Loucy (cell line): ENCODE results near the gene CCL21.

ENCODE experiments used
- H2AFZ ChIP-seq: fragments of 200-600 bp; sonication (generic); 2 replicates; pipeline ENCODE4 v1.6.0; 2016; ENCODE audit warnings: antibody characterized with exemption, mild to moderate bottlenecking, low read length, moderate library complexity
- H3F3A ChIP-seq: fragments of 200-600 bp; 2 replicates; pipeline ENCODE4 v1.6.0; 2016; ENCODE audit warnings: antibody characterized with exemption, low read depth, mild to moderate bottlenecking
- H3K27me3 ChIP-seq: fragments of 200-600 bp; sonication (generic); 2 replicates; pipeline ENCODE4 v1.6.1; 2014; ENCODE audit warnings: low read length, mild to moderate bottlenecking; ENCODE audit not compliant: insufficient read depth, poor library complexity, severe bottlenecking
- H3K36me3 ChIP-seq: fragments of 200-600 bp; sonication (generic); 2 replicates; pipeline ENCODE4 v1.6.1; 2016; ENCODE audit warnings: low read length; ENCODE audit not compliant: insufficient read depth
- H3K4me1 ChIP-seq: fragments of 200-600 bp; sonication (generic); 2 replicates; pipeline ENCODE4 v1.5.1; 2014; ENCODE audit warnings: low read length, mild to moderate bottlenecking; ENCODE audit not compliant: insufficient read depth, poor library complexity, severe bottlenecking
- H3K4me2 ChIP-seq: fragments of 200-600 bp; sonication (generic); 2 replicates; pipeline ENCODE4 v1.6.0; 2014; ENCODE audit warnings: antibody characterized with exemption, low read length, low read depth, mild to moderate bottlenecking; ENCODE audit not compliant: poor library complexity, severe bottlenecking
- H3K4me3 ChIP-seq: fragments of 200-600 bp; sonication (generic); 2 replicates; pipeline ENCODE4 v1.5.1; 2014; ENCODE audit warnings: low read length, mild to moderate bottlenecking, mixed read lengths; ENCODE audit not compliant: poor library complexity, severe bottlenecking
- H3K79me2 ChIP-seq: fragments of 200-600 bp; sonication (generic); 2 replicates; pipeline ENCODE4 v1.6.1; 2014; ENCODE audit warnings: low read length; ENCODE audit not compliant: insufficient read depth
- H3K9ac ChIP-seq: fragments of 200-600 bp; sonication (generic); 2 replicates; pipeline ENCODE4 v1.6.0; 2014; ENCODE audit warnings: mild to moderate bottlenecking, low read depth, low read length, moderate library complexity; ENCODE audit not compliant: poor library complexity, severe bottlenecking
- H3K9me2 ChIP-seq: fragments of 200-600 bp; sonication (generic); replicated peaks from 2 replicates; pipeline ENCODE4 v1.6.1; 2016; ENCODE audit warnings: low read depth, low read length, mixed read lengths
- H3K9me3 ChIP-seq: fragments of 200-600 bp; sonication (generic); 2 replicates; pipeline ENCODE4 v1.6.1; 2014; ENCODE audit warnings: mild to moderate bottlenecking, antibody characterized with exemption, low read length, low read depth; ENCODE audit not compliant: insufficient read depth
- H4K20me1 ChIP-seq: fragments of 200-600 bp; sonication (generic); 2 replicates; pipeline ENCODE4 v1.6.0; 2014; ENCODE audit warnings: antibody characterized with exemption, low read length, mild to moderate bottlenecking; ENCODE audit not compliant: insufficient read depth, poor library complexity, severe bottlenecking
- EZH2phosphoT487 ChIP-seq: fragments of 200-600 bp; IDR thresholded peaks from 2 replicates; pipeline ENCODE4 v1.6.1; 2018; ENCODE audit warnings: antibody characterized with exemption, mild to moderate bottlenecking, moderate library complexity, borderline replicate concordance
- TF ChIP-seq, protein P1 (sequence below): fragments of 200-600 bp; sonication (generic); conservative IDR thresholded peaks from 2 replicates; pipeline ENCODE4 v1.5.1; 2014; ENCODE audit warnings: mild to moderate bottlenecking, antibody characterized with exemption, low read length

Gene CCL21

DNA sequence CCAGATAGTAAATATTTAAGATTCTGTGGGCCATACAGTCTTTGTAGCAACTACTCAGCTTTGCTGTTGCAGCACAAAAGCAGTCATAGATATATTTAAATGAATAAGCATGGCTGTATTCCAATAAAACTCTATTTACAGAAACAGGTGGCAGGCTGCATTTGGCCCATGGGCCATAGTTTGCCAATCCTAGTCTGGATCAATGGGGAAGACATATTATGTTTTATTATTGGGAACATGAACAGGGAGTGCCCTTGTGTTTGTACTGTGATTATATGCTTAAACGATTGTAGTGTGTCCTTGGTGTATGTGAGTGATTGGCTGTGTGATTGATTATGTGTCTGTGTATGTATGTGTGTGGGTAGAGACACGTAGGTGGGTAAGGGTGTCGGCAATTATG is 35.5 kb downstream of the CCL21 start:
- no peaks in the 10 kb centered on the region for H3K9me3 ChIP-seq
- H3K9me2 ChIP-seq = no peaks in the 10 kb centered on the region
- H3F3A ChIP-seq = no peaks in the 10 kb centered on the region
- no peak overlapping the region for H3K4me3 ChIP-seq
- no peak overlapping the region for H3K9ac ChIP-seq
- H3K79me2 ChIP-seq = no peaks in the 10 kb centered on the region
- no peak overlapping the region for H2AFZ ChIP-seq
- H3K4me2 ChIP-seq = no peak overlapping the region
- no peaks in the 10 kb centered on the region for H3K27me3 ChIP-seq
- no peaks in the 10 kb centered on the region for H3K36me3 ChIP-seq
- no peaks in the 10 kb centered on the region for H4K20me1 ChIP-seq
- TF ChIP-seq, protein P1, sequence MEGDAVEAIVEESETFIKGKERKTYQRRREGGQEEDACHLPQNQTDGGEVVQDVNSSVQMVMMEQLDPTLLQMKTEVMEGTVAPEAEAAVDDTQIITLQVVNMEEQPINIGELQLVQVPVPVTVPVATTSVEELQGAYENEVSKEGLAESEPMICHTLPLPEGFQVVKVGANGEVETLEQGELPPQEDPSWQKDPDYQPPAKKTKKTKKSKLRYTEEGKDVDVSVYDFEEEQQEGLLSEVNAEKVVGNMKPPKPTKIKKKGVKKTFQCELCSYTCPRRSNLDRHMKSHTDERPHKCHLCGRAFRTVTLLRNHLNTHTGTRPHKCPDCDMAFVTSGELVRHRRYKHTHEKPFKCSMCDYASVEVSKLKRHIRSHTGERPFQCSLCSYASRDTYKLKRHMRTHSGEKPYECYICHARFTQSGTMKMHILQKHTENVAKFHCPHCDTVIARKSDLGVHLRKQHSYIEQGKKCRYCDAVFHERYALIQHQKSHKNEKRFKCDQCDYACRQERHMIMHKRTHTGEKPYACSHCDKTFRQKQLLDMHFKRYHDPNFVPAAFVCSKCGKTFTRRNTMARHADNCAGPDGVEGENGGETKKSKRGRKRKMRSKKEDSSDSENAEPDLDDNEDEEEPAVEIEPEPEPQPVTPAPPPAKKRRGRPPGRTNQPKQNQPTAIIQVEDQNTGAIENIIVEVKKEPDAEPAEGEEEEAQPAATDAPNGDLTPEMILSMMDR = no peak
- TF ChIP-seq EZH2phosphoT487 = no peak
- H3K4me1 ChIP-seq = no peaks in the 10 kb centered on the region

DNA sequence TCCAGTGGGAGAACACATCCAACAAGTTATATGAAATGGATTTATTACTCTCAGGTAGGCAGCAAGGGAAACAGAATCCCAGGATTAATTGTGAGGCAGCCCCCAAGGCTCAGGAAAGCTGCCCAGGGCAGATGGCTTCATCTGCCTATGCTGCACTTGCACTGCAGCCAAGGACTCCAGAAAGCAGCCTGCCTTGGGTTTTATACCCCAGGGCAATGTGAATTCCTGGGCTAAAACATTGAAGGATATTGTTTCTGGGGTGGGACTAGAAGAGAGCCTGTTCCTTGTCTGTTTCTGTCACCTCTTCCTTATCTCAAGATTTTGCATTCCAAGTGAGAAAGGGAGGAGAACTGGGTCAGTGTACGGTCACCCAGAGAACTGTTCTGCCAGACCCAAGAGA is 38.6 kb downstream of the CCL21 start:
- Histone ChIP-seq H3F3A (no peaks in the 10 kb centered on the region), H3K4me1 (no peaks in the 10 kb centered on the region), H3K9me3 (no peaks in the 10 kb centered on the region), H2AFZ (no peak overlapping the region), H3K9ac (no peak overlapping the region), H4K20me1 (no peaks in the 10 kb centered on the region), H3K79me2 (no peaks in the 10 kb centered on the region), H3K4me3 (no peak overlapping the region), H3K27me3 (no peaks in the 10 kb centered on the region), H3K9me2 (no peaks in the 10 kb centered on the region), H3K4me2 (no peak overlapping the region), H3K36me3 (no peaks in the 10 kb centered on the region)
- TF ChIP-seq, protein P1 = no peak
- no peak for TF ChIP-seq EZH2phosphoT487

DNA sequence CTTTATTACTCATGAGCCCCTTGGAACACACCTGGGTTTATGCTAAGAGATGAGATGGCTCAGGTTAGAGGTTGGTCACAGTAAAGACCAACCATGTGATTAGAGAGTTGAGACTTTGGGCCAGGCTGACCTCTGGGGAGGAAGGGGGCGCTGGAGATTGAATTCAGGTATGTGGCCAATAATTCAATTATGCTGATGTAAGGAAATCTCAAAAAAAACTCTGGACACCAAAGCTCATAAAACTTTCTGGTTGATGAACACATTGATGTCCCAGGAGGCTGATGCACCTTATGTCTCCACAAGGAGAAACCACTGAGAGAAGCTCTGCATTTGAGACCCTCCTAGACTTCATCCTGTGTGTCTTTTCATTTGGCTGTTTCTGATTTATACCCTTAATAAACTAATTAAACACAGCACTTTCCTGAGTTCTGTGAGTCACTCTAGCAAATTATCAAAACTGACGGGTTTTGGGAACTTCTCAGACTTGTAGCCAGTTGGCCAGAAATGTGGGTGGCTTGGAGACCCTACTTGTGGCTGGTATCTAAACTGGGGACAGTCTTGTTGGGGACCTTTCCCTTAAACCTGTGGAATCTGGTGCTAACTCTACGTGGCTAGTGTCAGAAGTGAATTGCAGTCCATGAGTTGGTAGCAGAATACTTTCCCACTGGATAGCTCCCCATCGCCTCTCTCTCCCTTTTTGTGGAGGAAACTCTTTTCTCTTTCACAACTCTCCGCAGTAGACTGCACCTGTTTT is 40.0 kb downstream of the CCL21 start:
- Histone ChIP-seq H3K27me3 (no peaks in the 10 kb centered on the region), H3K9ac (no peak overlapping the region), H3K9me2 (no peaks in the 10 kb centered on the region), H3K36me3 (no peaks in the 10 kb centered on the region), H2AFZ (no peak overlapping the region), H3F3A (no peaks in the 10 kb centered on the region), H3K4me2 (no peak overlapping the region), H3K79me2 (no peaks in the 10 kb centered on the region), H3K9me3 (no peaks in the 10 kb centered on the region), H4K20me1 (no peaks in the 10 kb centered on the region), H3K4me3 (no peak overlapping the region), H3K4me1 (no peaks in the 10 kb centered on the region)
- TF ChIP-seq EZH2phosphoT487 = no peak
- TF ChIP-seq, protein P1 = no peak
